GM18505 (cell line): Measurements from ENCODE around the gene SOX5.

Source experiments
- ATAC-seq: cut with Tn5 transposase; IDR thresholded peaks from one replicate; pipeline ENCODE4 v1.9.1; 2021; ENCODE audit not compliant: unreplicated experiment
- POLR2A ChIP-seq: IDR thresholded peaks from 4 replicates; pipeline ENCODE4 v1.6.1; 2011; ENCODE audit warnings: borderline replicate concordance; ENCODE audit not compliant: insufficient read depth, insufficient read length; ENCODE audit errors: extremely low read depth

The SOX5 gene

GRCh38 chr12:23587833-23588559, 361.5 kb downstream of the SOX5 start:
- no peak for TF ChIP-seq POLR2A
- no peak for ATAC-seq

- TF ChIP-seq POLR2A = no peak
- ATAC-seq = no peak
Measured at GRCh38 chr12:23585782-23586163, 363.7 kb downstream of the SOX5 start.

GRCh38 chr12:23585156-23585781, 364.2 kb downstream of the SOX5 start:
- ATAC-seq = no peak

GRCh38 chr12:23581913-23582312, 367.6 kb downstream of the SOX5 start:
- ATAC-seq = no peak
- TF ChIP-seq POLR2A = no peak

More at GRCh38 chr12:23585156-23585781, 364.2 kb downstream of the SOX5 start:
- TF ChIP-seq POLR2A = no peak

GRCh38 chr12:23579257-23579656, 370.2 kb downstream of the SOX5 start:
- TF ChIP-seq POLR2A = no peak
- ATAC-seq = no peak

- no peak for TF ChIP-seq POLR2A
- peak; percentile 85 for ATAC-seq
Measured at GRCh38 chr12:23576372-23576771, 373.1 kb downstream of the SOX5 start.

- no peak for ATAC-seq
- no peak for TF ChIP-seq POLR2A
Measured at GRCh38 chr12:23569356-23569755, 380.1 kb downstream of the SOX5 start.

GRCh38 chr12:23566133-23566532, 383.3 kb downstream of the SOX5 start:
- no peak for TF ChIP-seq POLR2A
- no peak for ATAC-seq

GRCh38 chr12:23564451-23565152, 384.9 kb downstream of the SOX5 start:
- no peak for ATAC-seq
- TF ChIP-seq POLR2A = no peak

- ATAC-seq = no peak
- no peak for TF ChIP-seq POLR2A
Measured at GRCh38 chr12:23561364-23562345, 387.8 kb downstream of the SOX5 start.

- peak; percentile 75 for ATAC-seq
- TF ChIP-seq POLR2A = no peak
Measured at GRCh38 chr12:23560611-23561010, 388.9 kb downstream of the SOX5 start.

GRCh38 chr12:23559268-23559753, 390.2 kb downstream of the SOX5 start:
- ATAC-seq = no peak
- no peak for TF ChIP-seq POLR2A
